OCI-LY1 (cell line): ENCODE data around the gene STARD13.

Source experiments
- CTCF ChIP-seq: fragments of 200-600 bp; sonication (generic), shearing (Covaris generic); IDR thresholded peaks from 2 replicates; pipeline ENCODE4 v1.5.1; 2017; ENCODE audit warnings: mild to moderate bottlenecking, antibody characterized with exemption, low read length, moderate library complexity, mixed read lengths
- EZH2 ChIP-seq: fragments of 200-600 bp; sonication (generic), shearing (Covaris generic); IDR thresholded peaks from 2 replicates; pipeline ENCODE4 v1.8.0; 2017; ENCODE audit warnings: borderline replicate concordance, mixed run types, mild to moderate bottlenecking, antibody characterized with exemption, low read length, moderate library complexity, mixed read lengths

DNA sequence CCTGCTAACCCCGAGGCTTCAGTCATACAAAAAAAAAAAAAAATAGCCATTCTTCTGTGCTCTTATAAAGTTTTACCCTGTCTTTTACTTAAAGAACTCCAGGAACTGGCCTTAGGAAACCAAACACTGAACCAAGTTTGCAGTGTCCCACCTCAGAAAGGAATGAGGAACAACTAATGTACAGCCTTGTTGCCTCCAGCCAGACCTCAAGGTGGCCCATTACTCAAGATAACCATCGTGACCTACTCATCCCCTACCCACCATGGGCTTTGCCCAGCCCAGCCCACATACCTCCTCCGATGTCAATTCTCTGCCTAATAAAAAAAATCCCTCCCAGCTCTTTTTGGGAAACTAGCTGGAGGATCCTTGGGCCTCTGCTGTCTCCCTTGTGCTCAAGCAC lies 133.2 kb downstream of the STARD13 start:
- TF ChIP-seq CTCF (no peak), EZH2 (no peak)
